Uterus (tissue), 4 donors: ENCODE measurements around the gene PYGB. TPM values are rescaled to one million over a fixed set of nuclear protein-coding genes. Genes with fewer than 3 reads are reported as not detected.
"Not testable (repeated sequence)": the region's sequence is repeated elsewhere in the genome, so short reads cannot be mapped to it uniquely, and the experiment has no call there.

Experiments
- DNase-seq, 2 donors: peaks; one replicate each; pipeline ENCODE4 v3.0.0-alpha.2; 2019 to 2020
- H3K27ac ChIP-seq, 2 donors: fragments of 200-600 bp; sonication (generic); 1 replicate in 1 of 2; 2 replicates in 1 of 2; pipeline ENCODE4 v1.5.1; 2016 to 2018
- H3K27me3 ChIP-seq, 2 donors: fragments of 200-600 bp; sonication (generic); one replicate each; pipeline ENCODE4 v1.5.1; 2018 to 2019; ENCODE audit warnings: control low read depth in 1 of 2
- H3K36me3 ChIP-seq, 2 donors: fragments of 200-600 bp; sonication (generic); one replicate each; pipeline ENCODE4 v1.5.1; 2019; ENCODE audit warnings: control low read depth in 1 of 2
- H3K4me1 ChIP-seq, 2 donors: fragments of 200-600 bp; sonication (generic); one replicate each; pipeline ENCODE4 v1.5.1; 2018 to 2019; ENCODE audit warnings: control low read depth in 1 of 2
- H3K4me3 ChIP-seq, 2 donors: fragments of 200-600 bp; sonication (generic); 1 replicate in 1 of 2; 2 replicates in 1 of 2; pipeline ENCODE4 v1.5.1; 2018 to 2019; ENCODE audit warnings: mild to moderate bottlenecking in 1 of 2
- H3K9me3 ChIP-seq, 2 donors: fragments of 200-600 bp; sonication (generic); one replicate each; pipeline ENCODE4 v1.5.1; 2019; ENCODE audit warnings: control low read depth in 1 of 2
- POLR2A ChIP-seq, 2 donors: fragments of 450-650 bp; IDR thresholded peaks; one replicate each; pipeline ENCODE4 v1.6.1; 2016; ENCODE audit warnings: antibody characterized with exemption in 2 of 2, mild to moderate bottlenecking in 1 of 2, moderate library complexity in 1 of 2
- intact Hi-C: fragments of 100-400 bp; cut with DNase I; formaldehyde crosslinking; loops from one replicate; pipeline ENCODE4 v1.15.1; 2023; ENCODE audit warnings: low total_unique reads
- total RNA-seq, 4 donors: library from RNA; depleted of rRNA in 3 of 4; stranded (reverse); fragments of >200 nt in 3 of 4; gene quantifications; one replicate each; pipeline versions ENCODE4 v1.1.0 to v1.2.4, GENCODE V29; 2014 to 2023
- TF ChIP-seq, protein P1 (sequence below), 4 experiments: fragments of 200-600 bp in 2 of 4; fragments of 450-650 bp in 2 of 4; sonication (generic) in 2 of 4; IDR thresholded peaks; one replicate each; pipeline ENCODE4 v1.5.1; 2016 to 2019; ENCODE audit warnings: antibody characterized with exemption in 4 of 4, mild to moderate bottlenecking in 2 of 4, moderate library complexity in 1 of 4
- donor health status: DM: yes; HTN: yes; CAD: no.

Gene PYGB
- total RNA-seq, 4 donors from 2014 or later: 26.2 to 87.9 (median 49.8) TPM

- no peaks in the 10 kb centered on the region for H3K36me3 ChIP-seq
- intact Hi-C loops: no loop called here
- no peaks in the 10 kb centered on the region for H3K27me3 ChIP-seq
- TF ChIP-seq, protein P1, sequence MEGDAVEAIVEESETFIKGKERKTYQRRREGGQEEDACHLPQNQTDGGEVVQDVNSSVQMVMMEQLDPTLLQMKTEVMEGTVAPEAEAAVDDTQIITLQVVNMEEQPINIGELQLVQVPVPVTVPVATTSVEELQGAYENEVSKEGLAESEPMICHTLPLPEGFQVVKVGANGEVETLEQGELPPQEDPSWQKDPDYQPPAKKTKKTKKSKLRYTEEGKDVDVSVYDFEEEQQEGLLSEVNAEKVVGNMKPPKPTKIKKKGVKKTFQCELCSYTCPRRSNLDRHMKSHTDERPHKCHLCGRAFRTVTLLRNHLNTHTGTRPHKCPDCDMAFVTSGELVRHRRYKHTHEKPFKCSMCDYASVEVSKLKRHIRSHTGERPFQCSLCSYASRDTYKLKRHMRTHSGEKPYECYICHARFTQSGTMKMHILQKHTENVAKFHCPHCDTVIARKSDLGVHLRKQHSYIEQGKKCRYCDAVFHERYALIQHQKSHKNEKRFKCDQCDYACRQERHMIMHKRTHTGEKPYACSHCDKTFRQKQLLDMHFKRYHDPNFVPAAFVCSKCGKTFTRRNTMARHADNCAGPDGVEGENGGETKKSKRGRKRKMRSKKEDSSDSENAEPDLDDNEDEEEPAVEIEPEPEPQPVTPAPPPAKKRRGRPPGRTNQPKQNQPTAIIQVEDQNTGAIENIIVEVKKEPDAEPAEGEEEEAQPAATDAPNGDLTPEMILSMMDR (IDR thresholded peaks at IDR 0.05): no peak
- TF ChIP-seq POLR2A (IDR thresholded peaks at IDR 0.05): no peak
- no peak for DNase-seq
- H3K4me1 ChIP-seq: no peaks in the 10 kb centered on the region
- H3K9me3 ChIP-seq: no peaks in the 10 kb centered on the region
- H3K4me3 ChIP-seq: no peak overlapping the region
- no peak overlapping the region for H3K27ac ChIP-seq
These were observed 10.9 kb downstream of the PYGB start for GRCh38 chr20:25258828-25259227.

DNA sequence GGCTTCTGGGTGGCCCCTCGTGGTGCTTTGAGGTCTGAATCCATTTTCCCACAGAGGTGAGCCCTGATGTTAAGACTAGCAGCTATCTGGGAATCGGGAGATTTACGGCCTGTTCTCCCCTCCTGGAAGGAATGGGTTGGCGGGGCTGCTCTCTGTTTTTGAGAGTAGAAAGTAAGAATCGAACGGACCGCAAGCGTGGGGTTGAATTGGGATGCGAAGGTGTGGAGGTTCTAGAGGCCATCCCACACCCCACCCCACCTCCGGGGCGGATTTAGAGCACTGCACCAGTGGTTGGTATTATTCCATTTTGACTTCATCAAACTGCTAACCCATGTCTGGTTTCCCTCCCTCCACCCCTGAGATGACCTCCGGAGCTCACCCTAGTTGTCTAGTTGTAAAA, 11.5 kb downstream of the PYGB start:
- no peaks in the 10 kb centered on the region for H3K27me3 ChIP-seq
- no peaks in the 10 kb centered on the region for H3K36me3 ChIP-seq
- H3K4me3 ChIP-seq: no peak overlapping the region
- H3K27ac ChIP-seq: no peak overlapping the region
- H3K4me1 ChIP-seq: no peaks in the 10 kb centered on the region
- no peak for DNase-seq
- TF ChIP-seq, protein P1 (IDR thresholded peaks at IDR 0.05): no peak
- no peak for TF ChIP-seq POLR2A (IDR thresholded peaks at IDR 0.05)
- no peaks in the 10 kb centered on the region for H3K9me3 ChIP-seq
- intact Hi-C loops: no loop called here

DNA sequence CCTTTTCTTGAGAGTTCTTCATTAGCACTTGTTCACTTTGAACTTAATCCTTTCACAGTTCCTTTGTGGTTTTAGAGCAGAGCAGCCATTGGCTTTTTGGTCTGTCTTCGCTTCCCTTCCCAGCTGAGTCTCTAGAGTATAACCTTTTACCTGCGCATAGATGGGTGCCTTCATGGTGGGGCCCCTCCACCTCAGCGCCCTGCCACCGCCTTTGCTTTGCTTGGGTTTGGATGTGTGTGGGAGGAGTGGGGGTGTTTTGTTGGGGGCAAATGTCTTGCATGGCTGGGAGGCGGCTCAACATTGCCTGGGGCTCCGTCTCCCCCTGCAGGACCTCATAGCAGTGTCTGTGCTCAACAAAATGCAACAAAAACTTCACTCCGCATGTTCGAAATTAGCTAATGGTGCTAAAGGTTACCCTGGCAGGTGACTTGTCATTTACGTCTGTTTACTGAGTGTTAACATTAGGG, 11.9 kb downstream of the PYGB start:
- H3K9me3 ChIP-seq: no peaks in the 10 kb centered on the region
- intact Hi-C loops: no loop called here
- no peak overlapping the region for H3K4me3 ChIP-seq
- no peak overlapping the region for H3K27ac ChIP-seq
- no peak for DNase-seq
- no peaks in the 10 kb centered on the region for H3K36me3 ChIP-seq
- H3K4me1 ChIP-seq: no peaks in the 10 kb centered on the region
- H3K27me3 ChIP-seq: no peaks in the 10 kb centered on the region
- TF ChIP-seq, protein P1 (IDR thresholded peaks at IDR 0.05): no peak
- TF ChIP-seq POLR2A (IDR thresholded peaks at IDR 0.05): no peak

- intact Hi-C loops, H3K4me1 ChIP-seq, H3K27ac ChIP-seq, DNase-seq, H3K9me3 ChIP-seq, H3K36me3 ChIP-seq, H3K27me3 ChIP-seq, H3K4me3 ChIP-seq: not testable (repeated sequence)
These were observed 13.0 kb downstream of the PYGB start for GRCh38 chr20:25260770-25261437.

- Histone ChIP-seq H3K27ac (no peak overlapping the region), H3K4me3 (no peak overlapping the region), H3K4me1 (no peaks in the 10 kb centered on the region), H3K9me3 (no peaks in the 10 kb centered on the region), H3K36me3 (no peaks in the 10 kb centered on the region), H3K27me3 (no peaks in the 10 kb centered on the region)
- intact Hi-C loops: no loop called here
- no peak for TF ChIP-seq POLR2A (IDR thresholded peaks at IDR 0.05)
- TF ChIP-seq, protein P1 (IDR thresholded peaks at IDR 0.05): no peak
- DNase-seq: no peak
These were observed 21.4 kb downstream of the PYGB start for GRCh38 chr20:25269057-25269832.
